ENCODE measurements around the gene ALKBH4. TPM values are rescaled to one million over a fixed set of nuclear protein-coding genes. Genes with fewer than 3 reads are reported as not detected.

The ALKBH4 gene
- total RNA-seq, 2 experiments from 2014 or later: 6.1 to 9.1 TPM

DNA sequence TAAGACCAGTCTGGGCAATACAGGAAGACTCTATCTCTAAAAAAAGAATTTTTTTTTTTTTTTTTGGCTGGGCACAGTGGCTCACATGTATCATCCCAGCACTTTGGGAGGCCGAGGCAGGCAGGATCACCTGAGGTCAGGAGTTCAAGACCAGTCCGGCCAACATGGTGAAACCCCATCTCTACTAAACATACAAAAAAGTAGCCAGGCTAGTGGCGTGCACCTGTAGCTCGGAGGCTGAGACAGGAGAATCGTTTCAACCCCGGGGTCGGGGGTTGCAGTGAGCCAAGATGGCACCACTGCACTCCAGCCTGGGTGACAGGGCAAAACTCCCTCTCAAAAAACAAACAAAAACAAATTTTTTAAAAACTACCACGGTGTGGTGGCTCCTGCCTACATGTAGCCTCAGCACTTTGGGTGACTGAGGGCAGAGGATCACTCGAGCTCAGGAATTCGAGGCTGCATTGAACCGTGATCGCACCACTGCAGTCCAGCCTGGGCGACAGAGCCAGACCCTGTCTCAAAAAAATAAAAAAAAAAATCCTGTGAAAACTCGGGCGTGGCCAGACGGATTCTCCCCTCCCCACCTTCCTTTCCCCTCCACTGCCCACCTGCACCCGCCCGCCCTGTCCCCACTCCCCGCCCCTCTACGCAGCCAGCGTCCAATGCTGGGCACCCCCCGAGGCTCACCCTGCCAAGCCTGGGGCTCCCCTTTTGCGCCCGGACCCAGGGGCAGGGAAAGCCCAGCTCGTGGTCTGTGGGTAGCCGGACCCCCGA is 32.0 kb downstream of the ALKBH4 start:
- H3K4me3 Mint-ChIP-seq: peak overlapping the region; percentile 67
- CTCF ChIA-PET: interaction anchor here (1.0 to 1.4 kb wide), 3 partner anchors 17 to 35 kb away, joined by 3 read pairs; no protein-coding TSS in a partner anchor
- H3K27ac Mint-ChIP-seq: peak overlapping the region; percentile 69
- intact Hi-C loops (cut with DNase I, micrococcal nuclease): loop anchor here (1.0 to 5.0 kb wide), 6 partner anchors 16 to 1560 kb away; partner anchors contain the start of gene PRKRIP1 (in 2 of the 2)
- H3K9me3 Mint-ChIP-seq (ENCODE audit: low read depth): no peaks in the 10 kb centered on the region
- DNase-seq (peak; percentile 32), ATAC-seq (peak; percentile 11)
- no peaks in the 10 kb centered on the region for H3K27me3 Mint-ChIP-seq
- POLR2A ChIA-PET: interaction anchor here (0.6 kb wide), 1 partner anchor 43 kb away, joined by 3 read pairs; no protein-coding TSS in a partner anchor
- peaks cover 49% of the 10 kb centered on the region for H3K4me1 Mint-ChIP-seq
- peaks cover 8% of the 10 kb centered on the region for H3K36me3 Mint-ChIP-seq (ENCODE audit: low read depth)

DNA sequence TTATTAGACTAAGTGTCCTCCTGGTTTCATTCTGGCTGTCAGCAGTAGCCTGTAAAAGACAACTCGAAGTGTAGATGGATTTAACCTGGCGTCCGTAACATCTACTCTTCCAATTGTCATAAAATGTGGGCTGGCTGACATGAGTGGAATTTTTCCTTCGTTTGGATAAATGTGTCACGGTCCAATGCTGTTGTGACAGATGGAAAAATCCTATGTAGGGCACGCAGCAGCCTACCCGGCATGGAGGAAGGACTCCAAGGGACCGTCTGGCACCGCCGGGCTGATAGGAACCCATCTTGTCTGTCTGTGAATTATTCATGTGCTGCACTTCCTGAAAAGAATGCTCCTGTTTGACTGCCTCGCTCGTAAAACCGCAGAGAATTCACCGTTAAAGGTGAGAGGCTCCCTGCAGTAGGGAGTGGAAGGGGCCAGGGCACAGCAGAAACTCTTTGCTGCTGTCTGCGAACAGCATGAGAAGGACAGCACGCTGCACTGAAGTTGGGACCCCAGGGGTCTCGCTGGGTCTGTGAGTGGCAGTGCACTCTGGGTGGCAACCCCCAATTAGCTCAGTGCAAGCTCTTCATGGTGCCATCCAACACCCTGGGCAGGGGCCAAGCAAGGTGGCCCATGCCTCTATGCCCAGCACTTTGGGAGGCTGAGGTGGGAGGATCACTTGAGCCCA is 32.9 kb downstream of the ALKBH4 start:
- H3K27ac Mint-ChIP-seq: peak overlapping the region; percentile 84

DNA sequence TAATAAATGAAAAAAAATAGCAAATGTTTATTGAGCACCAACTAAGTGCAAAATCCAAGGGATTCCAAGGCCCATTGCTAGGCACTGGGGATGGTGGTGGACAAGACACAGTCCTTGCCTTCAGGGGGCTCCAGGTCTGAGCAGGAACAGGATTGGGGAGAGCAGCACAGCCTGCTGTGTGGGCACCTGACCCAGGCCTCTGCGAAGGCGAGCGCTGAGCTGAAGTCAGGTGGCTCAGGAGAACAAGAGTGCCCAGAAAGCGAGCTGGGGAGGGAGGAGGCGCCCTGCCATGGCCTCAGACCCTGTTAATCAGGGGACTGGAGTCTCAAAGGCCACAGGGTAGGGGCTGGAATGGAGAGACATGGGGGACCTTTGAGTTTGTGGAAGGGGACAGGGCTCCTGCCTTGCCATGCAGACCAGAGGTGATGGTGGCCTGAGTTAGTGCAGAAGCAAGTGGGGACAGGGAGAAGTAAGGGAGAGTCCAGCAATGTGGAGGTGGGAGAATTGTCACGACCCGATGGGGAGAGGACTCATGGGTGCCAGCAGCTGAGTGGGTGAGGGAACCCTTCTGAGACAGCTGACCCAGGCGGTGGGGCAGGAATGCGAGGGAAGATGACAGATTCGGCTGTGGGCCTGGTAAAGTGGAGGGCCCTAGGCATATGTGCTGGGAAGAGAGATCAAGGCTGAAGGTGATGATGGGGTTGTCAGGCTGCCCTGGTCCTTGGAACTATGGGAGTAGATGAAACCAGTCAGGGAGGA is 35.3 kb downstream of the ALKBH4 start:
- no peaks in the 10 kb centered on the region for H3K9me3 Mint-ChIP-seq (ENCODE audit: low read depth)
- peaks cover 33% of the 10 kb centered on the region for H3K36me3 Mint-ChIP-seq (ENCODE audit: low read depth)
- H3K27ac Mint-ChIP-seq: peak overlapping the region; percentile 84
- ATAC-seq (no peak), DNase-seq (no peak)
- peaks cover 77% of the 10 kb centered on the region for H3K4me1 Mint-ChIP-seq
- intact Hi-C loops (cut with DNase I, micrococcal nuclease): no loop called here
- H3K27me3 Mint-ChIP-seq: no peaks in the 10 kb centered on the region
- no peak overlapping the region for H3K4me3 Mint-ChIP-seq
- POLR2A ChIA-PET: no interaction called here
- CTCF ChIA-PET: no interaction called here

More for the DNA sequence above, 32.9 kb downstream of the ALKBH4 start:
- Mint-ChIP-seq H3K27me3 (no peaks in the 10 kb centered on the region), H3K9me3 (ENCODE audit: low read depth) (no peaks in the 10 kb centered on the region), H3K4me3 (peak overlapping the region; percentile 67), H3K36me3 (ENCODE audit: low read depth) (peaks cover 16% of the 10 kb centered on the region), H3K4me1 (peaks cover 58% of the 10 kb centered on the region)
- ATAC-seq (peak; percentile 63), DNase-seq (peak; percentile 70)
- POLR2A ChIA-PET: no interaction called here
- CTCF ChIA-PET: no interaction called here
- intact Hi-C loops (cut with DNase I, micrococcal nuclease): loop anchor here (2.0 to 5.0 kb wide), 3 partner anchors 15 to 1559 kb away; partner anchors contain the start of gene PRKRIP1 (in 1 of the 2)

DNA sequence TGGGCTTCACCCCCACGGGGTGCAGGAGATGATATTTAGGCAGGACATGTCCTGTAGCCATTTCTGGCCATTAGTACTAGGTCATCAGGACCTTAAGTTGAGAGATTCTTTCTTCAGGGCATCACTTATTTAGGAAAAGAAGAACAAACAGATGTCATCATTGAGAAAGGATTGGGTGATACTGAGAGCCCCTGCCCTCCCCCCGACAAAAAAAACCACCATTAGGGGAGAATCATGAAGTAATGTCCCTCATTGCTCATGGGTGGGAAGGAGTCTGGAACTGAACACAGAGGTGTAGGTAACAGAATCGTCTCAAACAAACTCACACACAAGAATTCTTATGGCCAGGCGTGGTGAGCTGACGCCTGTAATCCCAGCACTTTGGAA is 37.7 kb downstream of the ALKBH4 start:
- Mint-ChIP-seq H3K27ac (peak overlapping the region; percentile 100), H3K36me3 (ENCODE audit: low read depth) (peaks cover 36% of the 10 kb centered on the region), H3K4me1 (peaks cover 67% of the 10 kb centered on the region), H3K4me3 (peak overlapping the region; percentile 72), H3K9me3 (ENCODE audit: low read depth) (no peaks in the 10 kb centered on the region), H3K27me3 (no peaks in the 10 kb centered on the region)
- intact Hi-C loops (cut with DNase I, micrococcal nuclease): loop anchor here in 1 of 2 experiments (2.0 kb wide), 1 partner anchor 38 kb away; the partner anchor contains the start of genes ALKBH4 and LRWD1
- no peak for DNase-seq
- ChIA-PET POLR2A (interaction anchor here (1.0 to 1.4 kb wide), 2 partner anchors 9 to 15 kb away, joined by 4 to 5 read pairs; no protein-coding TSS in a partner anchor), CTCF (interaction anchor here (0.5 to 2.5 kb wide), 4 partner anchors 14 to 38 kb away, joined by 3 to 5 read pairs (median 5); partner anchors contain the start of genes ALKBH4 and LRWD1)
- ATAC-seq: no peak

DNA sequence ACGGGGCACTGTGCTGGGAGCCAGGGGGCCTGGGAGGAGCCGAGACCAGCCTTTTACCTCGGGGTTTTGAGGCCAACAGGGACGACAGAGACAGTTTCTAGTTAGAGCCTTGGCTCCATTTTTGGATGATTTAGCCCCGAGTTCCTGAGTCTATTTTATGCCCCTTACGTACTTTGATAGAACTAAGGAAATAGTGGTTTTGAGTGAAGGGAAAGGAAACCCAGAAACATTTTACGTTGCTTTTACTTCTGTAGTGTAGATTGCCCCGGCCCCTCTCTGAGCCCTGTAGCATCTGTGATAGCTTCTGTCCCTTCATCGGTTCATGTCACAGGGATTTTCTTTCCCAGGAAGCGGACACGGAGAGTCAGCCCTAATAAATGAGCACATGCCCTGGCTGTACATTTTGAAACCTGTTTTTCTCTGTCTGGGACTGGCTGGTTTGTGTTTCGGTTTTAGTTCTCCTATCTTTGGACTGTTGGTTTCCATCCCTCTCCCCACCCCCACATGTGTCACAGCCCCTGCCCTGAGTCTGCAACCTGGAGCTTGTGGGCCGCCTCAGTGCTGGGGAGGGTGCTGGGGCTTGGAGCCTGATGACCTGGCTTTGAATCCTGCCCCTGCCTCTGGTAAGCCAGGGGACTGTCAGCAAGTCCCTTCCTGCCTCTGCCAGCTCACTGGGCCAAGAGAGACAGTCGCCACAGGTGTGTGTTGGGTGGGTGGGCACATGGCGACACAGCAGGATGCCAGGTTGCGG is 38.2 kb downstream of the ALKBH4 start:
- peak; percentile 91 for DNase-seq
- Mint-ChIP-seq H3K9me3 (ENCODE audit: low read depth) (no peaks in the 10 kb centered on the region), H3K4me3 (peak overlapping the region; percentile 72), H3K36me3 (ENCODE audit: low read depth) (peaks cover 36% of the 10 kb centered on the region), H3K27me3 (no peaks in the 10 kb centered on the region), H3K27ac (peak overlapping the region; percentile 100), H3K4me1 (peaks cover 62% of the 10 kb centered on the region)
- POLR2A ChIA-PET: interaction anchor here (1.0 to 1.4 kb wide), 4 partner anchors 8 to 23 kb away, joined by 3 to 5 read pairs (median 4); no protein-coding TSS in a partner anchor
- intact Hi-C loops (cut with DNase I, micrococcal nuclease): loop anchor here (1.0 to 2.0 kb wide), 3 partner anchors 11 to 140 kb away; partner anchors contain the start of genes ALKBH4 (in 1 of the 2), LRWD1 (in 1 of the 2) and SH2B2 (in 1 of the 2)
- CTCF ChIA-PET: interaction anchor here (0.5 to 2.5 kb wide), 11 partner anchors 9 to 38 kb away, joined by 3 to 13 read pairs (median 4); partner anchors contain the start of genes ALKBH4, LRWD1 and PRKRIP1
- peak; percentile 77 for ATAC-seq

DNA sequence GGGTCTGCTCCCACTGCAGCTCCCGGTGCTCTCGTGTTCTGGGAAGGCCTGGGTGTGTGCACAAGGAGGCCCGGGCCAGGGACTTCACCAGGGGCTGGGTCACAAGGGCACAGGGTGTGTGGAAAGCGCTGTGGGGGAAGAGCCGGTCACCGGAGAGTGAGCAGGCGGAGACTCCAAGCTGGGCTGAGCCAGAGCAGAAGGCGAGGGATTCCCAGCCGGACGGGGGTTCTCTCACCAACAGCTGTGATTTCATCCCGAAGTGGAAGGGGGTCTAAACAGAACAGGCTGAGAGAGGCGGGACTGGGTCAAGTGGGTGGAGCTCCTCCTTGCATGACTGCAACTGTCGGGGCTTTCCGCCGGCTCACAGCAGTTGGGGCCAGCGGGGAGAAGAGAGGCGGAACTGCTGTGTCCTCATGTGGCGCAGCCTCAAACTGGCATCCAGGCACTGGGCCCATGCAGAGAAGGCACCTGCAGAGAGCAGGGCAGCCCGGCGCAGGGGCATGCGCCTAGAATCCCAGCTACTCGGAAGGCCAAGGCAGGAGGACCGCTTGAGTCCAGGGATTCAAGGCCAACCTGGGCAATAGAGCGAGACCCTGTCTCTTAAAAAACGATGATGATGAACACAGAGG is 38.9 kb downstream of the ALKBH4 start:
- Mint-ChIP-seq H3K27ac (peak overlapping the region; percentile 100), H3K27me3 (no peaks in the 10 kb centered on the region), H3K4me1 (peaks cover 60% of the 10 kb centered on the region), H3K4me3 (peak overlapping the region; percentile 72), H3K36me3 (ENCODE audit: low read depth) (peaks cover 42% of the 10 kb centered on the region), H3K9me3 (ENCODE audit: low read depth) (no peaks in the 10 kb centered on the region)
- DNase-seq (peak; percentile 91), ATAC-seq (peak; percentile 82)
- ChIA-PET CTCF (interaction anchor here (0.8 to 2.5 kb wide), 8 partner anchors 8 to 39 kb away, joined by 3 to 13 read pairs (median 4); partner anchors contain the start of genes ALKBH4, LRWD1 and PRKRIP1), POLR2A (interaction anchor here (0.6 to 1.1 kb wide), 3 partner anchors 9 to 22 kb away, joined by 3 read pairs; no protein-coding TSS in a partner anchor)
- intact Hi-C loops (cut with DNase I, micrococcal nuclease): loop anchor here (1.0 to 2.0 kb wide), 3 partner anchors 10 to 139 kb away; partner anchors contain the start of genes ALKBH4 (in 1 of the 2), LRWD1 (in 1 of the 2) and SH2B2 (in 1 of the 2)

DNA sequence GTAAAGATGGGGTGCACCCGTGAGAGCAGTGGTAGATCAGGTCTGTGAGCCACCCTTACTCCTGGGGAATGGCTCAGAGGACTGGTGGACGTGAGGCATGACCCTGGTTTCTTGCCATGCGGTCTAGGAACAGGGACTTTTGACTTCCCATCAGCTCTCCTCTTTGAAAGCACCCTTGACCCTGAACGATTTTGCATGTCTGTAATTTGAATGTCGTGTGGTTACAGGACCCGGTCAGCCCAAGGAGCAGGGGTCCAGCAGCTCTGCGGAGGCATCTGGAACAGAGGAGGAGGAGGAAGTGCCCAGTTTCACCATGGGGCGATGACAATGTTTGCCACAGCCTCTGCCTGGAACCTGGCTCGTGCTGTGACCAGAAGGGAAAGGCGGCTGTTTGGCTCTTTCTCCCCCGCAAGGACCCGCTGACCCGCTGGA is 39.9 kb downstream of the ALKBH4 start:
- no peak for ATAC-seq
- Mint-ChIP-seq H3K4me1 (peaks cover 64% of the 10 kb centered on the region), H3K9me3 (ENCODE audit: low read depth) (no peaks in the 10 kb centered on the region), H3K27ac (peak overlapping the region; percentile 100), H3K4me3 (no peak overlapping the region), H3K36me3 (ENCODE audit: low read depth) (peaks cover 47% of the 10 kb centered on the region), H3K27me3 (no peaks in the 10 kb centered on the region)
- no peak for DNase-seq
- POLR2A ChIA-PET: interaction anchor here (0.6 kb wide), 1 partner anchor 28 kb away, joined by 3 read pairs; no protein-coding TSS in a partner anchor
- CTCF ChIA-PET: interaction anchor here (1.3 to 2.1 kb wide), 3 partner anchors 7 to 19 kb away, joined by 3 to 13 read pairs (median 6); no protein-coding TSS in a partner anchor
- intact Hi-C loops (cut with DNase I, micrococcal nuclease): no loop called here

DNA sequence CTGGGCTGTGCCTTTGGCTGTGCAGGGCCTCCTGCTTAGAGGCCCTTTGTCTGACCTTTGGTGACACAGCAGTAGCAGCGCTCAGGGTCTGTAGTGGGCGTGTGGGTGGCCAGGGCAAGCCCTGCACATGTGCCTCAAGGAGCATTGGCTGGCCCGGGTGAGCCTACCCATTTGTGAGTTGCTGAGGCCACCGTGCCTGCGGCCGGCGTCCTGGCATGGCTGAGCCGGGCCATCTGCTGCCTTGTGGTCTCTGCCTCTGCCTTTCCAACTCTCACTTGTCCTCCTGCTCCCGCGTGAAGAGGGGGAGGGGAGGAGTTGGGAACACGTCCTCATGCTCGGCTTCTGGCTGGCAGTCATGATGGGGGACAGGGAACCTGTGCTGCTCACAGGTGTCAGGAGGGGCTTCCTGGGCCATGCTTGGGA is 40.5 kb downstream of the ALKBH4 start:
- DNase-seq (no peak), ATAC-seq (no peak)
- Mint-ChIP-seq H3K9me3 (ENCODE audit: low read depth) (no peaks in the 10 kb centered on the region), H3K27me3 (no peaks in the 10 kb centered on the region), H3K36me3 (ENCODE audit: low read depth) (peaks cover 47% of the 10 kb centered on the region), H3K27ac (peak overlapping the region; percentile 100), H3K4me3 (no peak overlapping the region), H3K4me1 (peaks cover 62% of the 10 kb centered on the region)
- CTCF ChIA-PET: no interaction called here
- POLR2A ChIA-PET: interaction anchor here (0.6 kb wide), 1 partner anchor 27 kb away, joined by 3 read pairs; no protein-coding TSS in a partner anchor
- intact Hi-C loops (cut with DNase I, micrococcal nuclease): no loop called here

DNA sequence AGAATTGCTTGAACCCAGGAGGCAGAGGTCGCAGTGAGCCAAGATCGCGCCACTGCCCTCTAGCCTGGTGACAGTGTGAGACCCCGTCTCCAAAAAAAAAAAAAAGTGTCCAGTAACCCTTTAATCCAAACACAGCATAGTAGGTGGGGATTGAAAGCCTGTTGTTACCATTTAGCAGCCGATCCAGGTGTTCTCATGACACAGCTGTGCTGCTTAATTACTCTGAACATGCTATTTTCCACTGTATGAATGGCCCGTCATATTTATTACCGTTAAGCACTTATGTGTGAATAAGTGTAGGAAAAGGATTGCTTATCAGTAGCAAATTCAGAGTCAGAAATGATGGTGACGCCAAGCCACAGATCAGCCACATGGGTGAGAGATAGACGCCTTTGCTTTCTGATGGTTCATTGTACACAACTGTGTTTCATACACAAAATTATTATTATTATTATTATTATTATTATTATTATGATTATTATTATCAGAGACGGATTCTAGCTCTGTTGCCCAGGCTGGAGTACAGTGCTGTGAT is 42.9 kb downstream of the ALKBH4 start:
- H3K9me3 Mint-ChIP-seq (ENCODE audit: low read depth): no peaks in the 10 kb centered on the region
- H3K4me3 Mint-ChIP-seq: no peak overlapping the region
- DNase-seq (no peak), ATAC-seq (no peak)
- H3K27me3 Mint-ChIP-seq: no peaks in the 10 kb centered on the region
- POLR2A ChIA-PET: interaction anchor here (0.6 to 0.7 kb wide), 2 partner anchors 33 to 52 kb away, joined by 4 to 8 read pairs; no protein-coding TSS in a partner anchor
- H3K4me1 Mint-ChIP-seq: peaks cover 60% of the 10 kb centered on the region
- intact Hi-C loops (cut with DNase I, micrococcal nuclease): no loop called here
- H3K36me3 Mint-ChIP-seq (ENCODE audit: low read depth): peaks cover 50% of the 10 kb centered on the region
- H3K27ac Mint-ChIP-seq: no peak overlapping the region
- CTCF ChIA-PET: interaction anchor here (0.6 kb wide), 1 partner anchor 34 kb away, joined by 3 read pairs; no protein-coding TSS in a partner anchor

Measured in activated CD4-positive, alpha-beta T cell treated with anti-CD3 and anti-CD28 coated beads for 36 hours (primary cell).